ENCODE results near the gene COG6.

The COG6 gene

GRCh38 chr13:39768962-39769361 is 113.5 kb downstream of the COG6 start:
- no peak for DNase-seq (ENCODE audit: low read depth, low spot score)

- DNase-seq (ENCODE audit: low read depth, low spot score) = no peak
Measured at GRCh38 chr13:39770221-39771090, 115.0 kb downstream of the COG6 start.

GRCh38 chr13:39773833-39774232 is 118.4 kb downstream of the COG6 start:
- DNase-seq (ENCODE audit: low read depth, low spot score) = no peak

GRCh38 chr13:39776439-39776838 is 121.0 kb downstream of the COG6 start:
- no peak for DNase-seq (ENCODE audit: low read depth, low spot score)

GRCh38 chr13:39777021-39777420 is 121.6 kb downstream of the COG6 start:
- no peak for DNase-seq (ENCODE audit: low read depth, low spot score)

- no peak for DNase-seq (ENCODE audit: low read depth, low spot score)
Measured at GRCh38 chr13:39777527-39778061, 122.1 kb downstream of the COG6 start.

GRCh38 chr13:39779337-39780265 is 124.1 kb downstream of the COG6 start:
- DNase-seq (ENCODE audit: low read depth, low spot score) = no peak

- DNase-seq (ENCODE audit: low read depth, low spot score) = no peak
Measured at GRCh38 chr13:39780711-39781110, 125.2 kb downstream of the COG6 start.

GRCh38 chr13:39781381-39781780 is 125.9 kb downstream of the COG6 start:
- no peak for DNase-seq (ENCODE audit: low read depth, low spot score)

- no peak for DNase-seq (ENCODE audit: low read depth, low spot score)
Measured at GRCh38 chr13:39783051-39783450, 127.6 kb downstream of the COG6 start.

GRCh38 chr13:39784347-39784746 is 128.9 kb downstream of the COG6 start:
- DNase-seq (ENCODE audit: low read depth, low spot score) = no peak

- no peak for DNase-seq (ENCODE audit: low read depth, low spot score)
Measured at GRCh38 chr13:39786091-39786490, 130.6 kb downstream of the COG6 start.

- no peak for DNase-seq (ENCODE audit: low read depth, low spot score)
Measured at GRCh38 chr13:39787086-39787487, 131.6 kb downstream of the COG6 start.

- DNase-seq (ENCODE audit: low read depth, low spot score) = no peak
Measured at GRCh38 chr13:39788102-39788501, 132.6 kb downstream of the COG6 start.

- DNase-seq (ENCODE audit: low read depth, low spot score) = no peak
Measured at GRCh38 chr13:39789451-39789850, 134.0 kb downstream of the COG6 start.
